RWPE2 (cell line): ENCODE measurements around the gene SPATA33.

Experiments used
- ATAC-seq: fragments of 200-7000 bp; cut with Tn5 transposase; 3 replicates; pipeline ENCODE4 v1.9.1; 2021; ENCODE audit warnings: low read depth
- DNase-seq: peaks from one replicate; pipeline ENCODE4 v3.0.0-alpha.2; 2020; ENCODE audit warnings: low spot score
- H3K27ac ChIP-seq: fragments of 450-650 bp; 2 replicates; pipeline ENCODE4 v1.5.1; 2017; ENCODE audit warnings: mild to moderate bottlenecking; ENCODE audit not compliant: poor library complexity, severe bottlenecking
- H3K27me3 ChIP-seq: fragments of 250-450 bp; sonication (Bioruptor Pico); 2 replicates; pipeline ENCODE4 v1.5.1; 2021; ENCODE audit warnings: mild to moderate bottlenecking, moderate library complexity; ENCODE audit not compliant: insufficient read depth, poor library complexity, severe bottlenecking
- H3K36me3 ChIP-seq: fragments of 250-450 bp; sonication (Bioruptor Pico); 2 replicates; pipeline ENCODE4 v1.5.1; 2020; ENCODE audit warnings: low read depth, mild to moderate bottlenecking, moderate library complexity
- H3K4me1 ChIP-seq: fragments of 250-450 bp; sonication (Bioruptor Pico); 2 replicates; pipeline ENCODE4 v1.5.1; 2021; ENCODE audit warnings: mild to moderate bottlenecking, moderate library complexity; ENCODE audit not compliant: insufficient read depth, poor library complexity, severe bottlenecking
- H3K4me3 ChIP-seq: fragments of 250-450 bp; sonication (Bioruptor Pico); 2 replicates; pipeline ENCODE4 v1.5.1; 2021; ENCODE audit warnings: mild to moderate bottlenecking, moderate library complexity; ENCODE audit not compliant: severe bottlenecking
- H3K9me3 ChIP-seq: fragments of 250-450 bp; sonication (Bioruptor Pico); 2 replicates; pipeline ENCODE4 v1.5.1; 2021; ENCODE audit warnings: mild to moderate bottlenecking, moderate library complexity; ENCODE audit not compliant: severe bottlenecking
- TF ChIP-seq, protein P1 (sequence below): fragments of 450-650 bp; IDR thresholded peaks from one replicate; pipeline ENCODE4 v1.5.1; 2017; ENCODE audit warnings: mild to moderate bottlenecking, moderate library complexity; ENCODE audit not compliant: poor library complexity, severe bottlenecking

The SPATA33 gene

DNA sequence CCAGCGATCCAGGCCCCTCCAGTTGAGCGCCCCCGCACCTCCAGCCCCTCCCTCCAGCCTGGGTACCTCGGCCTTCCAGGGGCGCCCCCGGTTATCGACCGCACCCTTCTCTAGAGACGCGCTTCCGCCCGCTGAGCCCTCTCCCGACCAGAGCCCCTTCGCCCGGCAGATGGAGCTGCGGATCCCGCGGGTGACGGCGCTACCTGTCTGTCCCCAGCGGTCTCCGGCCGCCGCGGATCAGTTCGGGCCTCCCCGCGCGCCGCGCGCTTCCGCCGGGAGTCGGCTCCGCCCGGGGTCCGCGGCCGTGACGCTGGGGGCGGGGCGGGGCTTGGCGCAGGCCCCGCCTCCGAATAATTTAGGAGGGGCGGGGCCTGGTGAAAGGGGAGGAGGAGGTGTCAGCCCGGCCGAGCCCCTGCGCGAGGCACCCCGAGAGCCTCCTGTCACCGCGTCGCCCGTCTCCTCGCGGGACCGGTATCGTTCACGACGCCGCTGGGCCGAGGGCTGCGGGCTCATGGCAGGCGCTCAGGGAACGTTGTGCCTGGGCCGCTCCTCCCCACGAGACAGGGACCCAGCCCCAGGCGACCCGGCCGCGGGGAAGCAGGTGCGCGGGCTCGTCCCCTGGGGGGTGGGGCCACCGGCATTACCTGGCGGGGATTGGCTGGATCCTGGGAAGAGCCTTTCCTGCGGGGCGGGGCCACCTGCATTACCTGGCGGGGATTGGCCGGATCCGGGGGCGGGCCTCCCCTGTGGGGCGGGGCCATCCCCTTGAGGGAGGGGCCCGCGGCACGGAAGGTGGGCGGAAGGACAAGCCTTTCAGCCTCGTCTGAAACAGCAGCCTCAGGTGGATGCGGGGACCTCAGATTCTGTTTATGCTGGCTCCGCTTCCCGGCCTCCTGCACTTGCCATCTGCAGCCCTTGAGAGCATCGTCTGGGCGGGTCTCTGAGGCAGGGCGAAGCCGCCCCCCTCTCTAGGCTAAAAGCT, 44.1 kb downstream of the SPATA33 start, which contains the start of gene SPATA2L:
TSS of gene SPATA2L (minus strand) at position 281 of the 982 bp plus-strand sequence. CDS start 473 bp downstream, outside the sequence.
- TF ChIP-seq, protein P1, sequence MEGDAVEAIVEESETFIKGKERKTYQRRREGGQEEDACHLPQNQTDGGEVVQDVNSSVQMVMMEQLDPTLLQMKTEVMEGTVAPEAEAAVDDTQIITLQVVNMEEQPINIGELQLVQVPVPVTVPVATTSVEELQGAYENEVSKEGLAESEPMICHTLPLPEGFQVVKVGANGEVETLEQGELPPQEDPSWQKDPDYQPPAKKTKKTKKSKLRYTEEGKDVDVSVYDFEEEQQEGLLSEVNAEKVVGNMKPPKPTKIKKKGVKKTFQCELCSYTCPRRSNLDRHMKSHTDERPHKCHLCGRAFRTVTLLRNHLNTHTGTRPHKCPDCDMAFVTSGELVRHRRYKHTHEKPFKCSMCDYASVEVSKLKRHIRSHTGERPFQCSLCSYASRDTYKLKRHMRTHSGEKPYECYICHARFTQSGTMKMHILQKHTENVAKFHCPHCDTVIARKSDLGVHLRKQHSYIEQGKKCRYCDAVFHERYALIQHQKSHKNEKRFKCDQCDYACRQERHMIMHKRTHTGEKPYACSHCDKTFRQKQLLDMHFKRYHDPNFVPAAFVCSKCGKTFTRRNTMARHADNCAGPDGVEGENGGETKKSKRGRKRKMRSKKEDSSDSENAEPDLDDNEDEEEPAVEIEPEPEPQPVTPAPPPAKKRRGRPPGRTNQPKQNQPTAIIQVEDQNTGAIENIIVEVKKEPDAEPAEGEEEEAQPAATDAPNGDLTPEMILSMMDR = peak; percentile 34
- H3K4me3 ChIP-seq = peak within 1 kb of the TSS; percentile 59
- H3K9me3 ChIP-seq = no peaks in the 10 kb centered on the region
- peak within 1 kb of the TSS; percentile 41 for H3K27ac ChIP-seq
- peak; percentile 64 for ATAC-seq
- no peaks in the 10 kb centered on the region for H3K4me1 ChIP-seq
- DNase-seq = peak; percentile 98
- H3K27me3 ChIP-seq = no peaks in the 10 kb centered on the region
- no peaks in the 10 kb centered on the region for H3K36me3 ChIP-seq

DNA sequence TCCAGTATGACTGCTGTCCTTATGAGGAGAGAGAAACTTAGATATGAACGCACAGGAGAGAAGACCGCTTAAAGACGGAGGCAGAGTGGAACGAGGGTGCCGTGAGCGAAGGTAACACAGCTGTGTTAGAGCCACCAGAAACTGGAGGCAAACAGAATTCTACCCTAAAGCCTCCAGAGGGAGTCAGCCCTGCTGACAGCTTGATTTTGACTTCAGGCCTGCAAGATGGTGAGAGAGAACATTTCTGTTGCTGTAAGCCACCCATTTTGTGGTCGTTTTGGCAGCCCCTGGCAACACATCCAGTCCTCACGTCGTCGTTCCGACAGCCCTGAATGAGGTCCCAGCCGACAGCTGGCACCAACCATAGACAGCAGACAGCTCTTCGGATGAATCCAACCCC, 46.6 kb downstream of the SPATA33 start:
- TF ChIP-seq, protein P1 = no peak
- no peak for DNase-seq

DNA sequence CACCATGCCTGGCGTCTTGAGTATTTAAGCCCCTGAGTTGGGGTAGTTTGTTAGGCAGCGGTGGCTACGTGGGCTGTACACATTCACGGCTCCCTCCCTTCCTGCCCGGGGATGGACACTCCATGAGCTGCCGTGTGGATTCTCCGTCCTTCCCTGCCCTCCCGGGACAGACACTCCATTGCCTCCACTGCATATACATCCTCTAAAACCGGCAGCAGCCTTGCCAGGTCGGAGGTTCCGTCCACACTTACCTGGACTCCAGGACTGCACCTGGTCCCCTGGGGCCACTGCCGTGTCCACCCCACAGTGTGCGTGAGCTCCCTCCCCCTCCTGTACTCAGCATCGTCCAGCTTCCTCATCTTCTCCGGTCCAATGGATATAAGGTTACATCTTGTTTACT, 47.4 kb downstream of the SPATA33 start:
- Histone ChIP-seq H3K4me3 (no peak overlapping the region), H3K27ac (no peak overlapping the region), H3K36me3 (no peaks in the 10 kb centered on the region), H3K4me1 (no peaks in the 10 kb centered on the region), H3K9me3 (no peaks in the 10 kb centered on the region), H3K27me3 (no peaks in the 10 kb centered on the region)
- ATAC-seq (no peak), DNase-seq (peak; percentile 62)
- TF ChIP-seq, protein P1 = no peak

More for the DNA sequence above, 46.6 kb downstream of the SPATA33 start:
- Histone ChIP-seq H3K4me1 (no peaks in the 10 kb centered on the region), H3K27ac (no peak overlapping the region), H3K27me3 (no peaks in the 10 kb centered on the region), H3K4me3 (no peak overlapping the region), H3K36me3 (no peaks in the 10 kb centered on the region), H3K9me3 (no peaks in the 10 kb centered on the region)
- ATAC-seq = no peak

DNA sequence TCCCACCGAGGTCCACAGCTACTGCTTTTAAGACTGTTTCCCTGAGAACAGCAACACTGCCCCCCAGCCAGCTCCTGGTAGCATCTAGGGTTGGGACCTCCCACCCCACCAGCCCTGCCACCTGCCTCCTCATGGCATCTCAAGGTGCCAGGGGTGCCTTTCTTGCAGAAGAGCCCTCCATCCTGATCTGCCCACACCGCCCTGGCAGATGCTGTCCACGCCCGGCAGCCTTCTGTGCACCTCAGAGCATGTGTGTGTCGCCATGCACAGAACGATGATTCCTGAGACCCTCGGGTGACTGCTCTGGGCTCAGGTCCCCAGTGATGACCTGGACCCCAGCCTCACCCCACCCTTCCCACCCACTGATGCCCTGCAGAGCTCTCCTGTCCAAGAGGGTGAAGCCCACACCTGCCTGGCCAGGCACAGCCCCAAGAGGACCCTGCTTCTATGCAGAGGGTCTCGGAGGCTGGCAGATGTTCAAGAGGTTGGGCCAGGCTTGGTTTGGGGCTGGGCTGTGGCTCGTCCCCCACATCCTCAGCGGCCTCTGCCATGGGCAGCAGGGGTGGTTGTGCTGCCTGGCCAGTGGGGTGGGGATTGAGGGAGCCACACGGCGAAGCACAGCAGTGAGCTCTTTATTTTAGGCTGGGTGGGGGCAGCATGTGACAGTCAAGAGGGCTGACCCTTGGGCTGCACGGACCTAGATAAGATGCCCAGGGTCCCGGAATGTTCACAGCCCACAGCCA, 49.1 kb downstream of the SPATA33 start:
- TF ChIP-seq, protein P1 = no peak
- no peak for DNase-seq
- Histone ChIP-seq H3K4me3 (no peak overlapping the region), H3K9me3 (no peaks in the 10 kb centered on the region), H3K27me3 (no peaks in the 10 kb centered on the region), H3K27ac (no peak overlapping the region), H3K36me3 (no peaks in the 10 kb centered on the region), H3K4me1 (no peaks in the 10 kb centered on the region)
- ATAC-seq = no peak
